GM21367 (cell line): ENCODE results near the gene TBC1D7.
"Not testable (repeated sequence)": the region's sequence is repeated elsewhere in the genome, so short reads cannot be mapped to it uniquely, and the experiment has no call there.

Experiments
- ATAC-seq: cut with Tn5 transposase; IDR thresholded peaks from one replicate; pipeline ENCODE4 v1.9.1; 2021; ENCODE audit not compliant: unreplicated experiment

The TBC1D7 gene

DNA sequence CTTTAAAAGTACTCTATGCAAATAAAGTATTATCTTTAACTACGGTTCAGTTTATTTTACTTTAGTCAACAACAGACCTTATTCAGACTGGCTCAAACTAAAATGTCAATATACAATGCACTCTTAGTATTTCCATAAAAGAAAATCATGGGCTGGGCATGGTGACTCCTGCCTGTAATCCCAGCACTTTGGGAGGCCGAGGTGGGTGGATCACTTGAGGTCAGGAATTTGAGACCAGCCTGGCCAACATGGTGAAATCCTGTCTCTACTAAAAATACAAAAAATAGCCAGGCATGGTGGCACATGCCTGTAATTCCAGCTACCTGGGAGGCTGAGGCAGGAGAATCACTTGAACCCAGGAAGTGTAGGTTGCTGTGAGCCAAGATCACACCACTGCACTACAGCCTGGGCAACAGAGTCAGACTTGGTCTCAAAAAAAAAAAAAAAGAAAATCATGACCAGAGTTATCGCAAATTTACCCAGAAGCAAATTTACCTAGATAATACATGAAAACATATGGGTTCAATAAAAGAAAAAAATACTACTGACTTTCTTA lies 2.2 kb downstream of the TBC1D7 start:
- not testable (repeated sequence) for ATAC-seq

GRCh38 chr6:13319891-13320564 lies 8.3 kb downstream of the TBC1D7 start:
- no peak for ATAC-seq

DNA sequence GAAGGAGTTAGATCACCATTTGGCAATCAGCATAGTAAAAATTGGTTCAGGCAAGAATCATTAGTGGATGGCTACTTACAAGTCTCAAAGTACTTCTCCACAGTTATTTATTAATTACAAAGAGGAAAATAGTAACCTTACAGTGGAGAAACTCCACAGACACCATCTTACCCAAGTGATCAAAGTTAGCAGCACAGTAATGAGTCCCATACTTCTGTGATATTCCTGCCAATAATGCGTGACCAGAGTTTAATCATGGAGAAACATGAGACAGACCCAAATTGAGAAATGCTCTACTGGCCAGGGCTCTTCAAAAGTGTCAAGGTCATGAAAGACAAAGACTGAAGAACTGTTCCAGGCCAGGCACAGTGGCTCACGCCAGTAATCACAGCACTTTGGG lies 9.5 kb downstream of the TBC1D7 start:
- ATAC-seq, result no peak

DNA sequence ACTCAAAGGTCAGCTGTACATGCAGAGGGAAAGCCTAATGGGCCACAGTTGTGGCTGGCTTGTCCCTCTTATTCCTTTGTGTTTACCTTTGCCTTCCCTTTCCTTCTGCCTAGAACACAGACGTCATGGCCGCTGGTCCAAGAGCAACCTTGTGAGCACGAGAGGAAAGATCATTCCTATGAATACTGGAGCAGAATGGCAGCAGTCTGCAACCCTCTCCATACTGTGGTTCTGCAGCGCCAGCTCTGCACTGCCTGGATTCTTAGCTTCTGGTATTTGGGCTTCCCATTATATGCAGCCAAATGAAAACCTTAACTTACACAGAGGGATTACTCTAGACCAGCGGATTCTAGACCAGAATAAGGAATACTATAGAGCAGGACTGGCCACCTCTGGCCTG lies 12.4 kb downstream of the TBC1D7 start:
- ATAC-seq, result no peak

- no peak for ATAC-seq
Observed at GRCh38 chr6:13314806-13315205, 13.5 kb downstream of the TBC1D7 start.

DNA sequence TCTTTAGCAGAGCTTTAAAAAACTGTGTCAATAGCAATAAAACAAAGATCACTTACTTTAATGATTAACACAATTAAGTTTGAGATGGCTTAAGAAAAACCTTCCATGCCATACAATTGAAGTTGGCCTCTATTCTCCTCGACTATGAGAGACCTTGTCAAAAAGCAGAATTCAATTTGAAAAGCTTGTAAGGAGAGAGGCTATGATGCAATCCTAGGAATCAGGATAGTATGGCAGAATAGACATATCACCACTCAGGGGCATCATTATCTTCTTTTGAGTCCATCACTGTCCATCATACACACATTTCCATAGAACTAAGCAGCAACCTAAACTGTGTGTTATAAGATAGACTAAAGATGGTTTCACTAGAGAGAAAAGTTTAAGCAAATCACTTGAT lies 17.2 kb downstream of the TBC1D7 start:
- no peak for ATAC-seq

- ATAC-seq, result no peak
Observed at GRCh38 chr6:13308332-13308731, 20.0 kb downstream of the TBC1D7 start.

DNA sequence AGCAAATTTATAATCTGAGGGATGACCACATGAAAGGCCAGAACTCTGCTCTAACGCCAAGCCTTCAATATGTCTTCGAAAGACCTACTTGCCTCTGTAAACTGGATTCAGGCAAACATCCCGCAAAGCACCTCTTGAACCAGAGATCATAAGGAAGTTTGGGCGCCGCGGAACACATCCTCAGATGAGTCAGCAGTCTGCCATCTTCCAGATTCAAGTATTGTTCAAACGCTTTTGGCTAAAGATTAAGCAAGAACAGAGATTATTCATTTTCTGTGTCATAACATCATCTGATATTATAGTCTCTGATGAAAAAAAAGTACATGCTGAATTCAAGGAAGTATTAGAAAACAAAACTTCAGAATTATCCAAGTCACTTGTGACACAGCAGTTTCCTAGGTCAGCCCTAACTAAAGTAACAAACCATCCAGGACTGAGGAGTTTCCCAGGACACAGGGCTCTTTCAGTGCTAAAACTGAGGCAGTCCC lies 20.8 kb downstream of the TBC1D7 start:
- no peak for ATAC-seq

- no peak for ATAC-seq
Observed at GRCh38 chr6:13305791-13306190, 22.5 kb downstream of the TBC1D7 start.

- ATAC-seq, result no peak
Observed at GRCh38 chr6:13305288-13305687, 23.0 kb downstream of the TBC1D7 start.

DNA sequence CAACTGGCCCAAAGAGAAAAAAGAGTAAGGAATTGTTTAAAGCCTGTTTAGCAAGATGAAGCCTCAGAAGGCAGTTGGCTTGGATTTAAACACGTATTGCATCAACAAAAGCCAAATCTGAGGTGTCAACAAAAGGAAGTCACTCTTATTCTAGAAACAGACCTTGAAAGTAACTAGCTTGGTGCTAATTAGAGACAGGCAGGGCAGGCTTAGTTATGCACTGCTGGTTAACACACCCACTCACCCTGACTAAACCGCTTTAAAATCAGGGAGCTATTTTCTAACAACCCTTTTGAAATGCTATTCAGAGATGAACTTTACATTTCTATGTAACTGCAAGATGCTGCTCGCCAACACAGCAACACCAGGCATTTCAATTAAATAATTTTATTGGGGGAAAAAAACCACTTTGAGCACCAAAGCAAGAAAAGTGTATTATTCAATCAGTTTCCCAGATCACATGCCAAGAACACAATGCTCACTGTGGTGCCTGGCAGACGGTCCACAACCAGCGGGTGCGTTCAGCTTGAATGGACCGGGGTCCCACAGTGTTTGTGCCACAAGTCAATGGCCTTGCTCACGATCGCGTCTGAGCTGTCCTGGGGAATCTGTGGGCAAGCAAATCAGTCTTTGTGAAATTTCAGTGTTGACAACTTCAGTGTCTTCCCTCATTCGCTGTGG lies 23.6 kb downstream of the TBC1D7 start:
- no peak for ATAC-seq

GRCh38 chr6:13304101-13304500 lies 24.2 kb downstream of the TBC1D7 start:
- no peak for ATAC-seq

GRCh38 chr6:13303668-13304017 lies 24.7 kb downstream of the TBC1D7 start:
- ATAC-seq, result peak; percentile 50

DNA sequence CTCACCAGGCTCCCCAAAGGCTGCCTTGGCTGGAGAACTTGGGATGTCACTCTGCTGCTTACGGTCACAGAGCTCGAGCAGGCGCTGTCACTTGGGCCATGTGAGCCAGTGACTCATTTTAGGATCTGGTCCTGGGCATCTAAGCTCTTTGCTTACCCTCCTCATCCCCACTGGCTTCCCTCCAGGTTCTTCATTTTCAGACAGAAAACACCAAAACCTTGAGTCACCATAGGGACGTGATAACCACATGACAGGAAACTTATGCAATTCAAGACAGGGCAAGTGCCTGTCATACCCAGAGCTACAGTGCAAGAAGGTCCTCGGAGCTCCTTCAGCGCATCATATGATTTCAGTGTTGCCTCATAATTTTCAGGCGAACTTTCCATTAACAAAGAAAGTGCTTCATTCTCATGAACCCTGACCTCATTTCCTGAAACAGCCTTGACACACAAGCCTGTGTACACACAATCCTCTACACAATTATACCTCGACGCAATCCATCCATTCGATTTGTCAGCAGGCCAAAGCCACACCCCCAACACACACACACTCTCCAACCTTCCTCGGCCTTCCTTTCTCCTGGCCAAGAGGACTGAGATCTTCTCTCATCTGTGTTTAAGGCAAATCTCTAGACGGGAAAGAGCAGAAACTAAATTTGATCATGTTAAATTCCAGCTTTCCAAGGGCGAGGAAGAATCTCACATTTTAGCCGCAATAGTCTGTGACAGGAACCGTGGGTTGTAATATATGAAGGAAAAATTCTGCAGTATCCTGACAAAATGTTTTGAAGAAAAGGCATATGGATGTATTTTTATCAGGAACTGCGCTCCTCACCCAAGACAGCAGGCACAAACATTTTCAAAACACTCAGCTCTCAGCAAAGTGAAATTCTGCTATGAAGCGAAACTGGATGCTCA lies 25.3 kb downstream of the TBC1D7 start:
- ATAC-seq, result peak; percentile 64

DNA sequence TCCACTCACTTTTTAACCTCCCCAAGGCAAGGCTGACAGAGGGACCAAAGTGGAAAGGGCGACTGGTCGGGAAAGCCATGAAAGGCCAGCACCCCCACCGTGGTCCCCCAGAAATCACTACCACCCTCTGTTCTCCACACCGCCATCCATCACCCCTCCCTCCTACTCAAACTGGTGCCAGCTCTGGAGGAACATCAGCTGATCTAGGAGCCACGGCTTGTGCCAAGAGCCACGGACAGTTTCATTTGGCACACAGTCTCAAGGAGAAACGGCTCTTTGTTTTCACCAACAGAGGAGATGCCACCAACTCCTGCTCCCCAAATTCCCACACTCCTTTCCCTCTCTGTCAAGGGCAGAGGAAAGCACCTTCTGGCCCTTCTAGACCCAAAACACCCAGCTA lies 26.0 kb downstream of the TBC1D7 start:
- ATAC-seq, result no peak

GRCh38 chr6:13300643-13301590 lies 27.4 kb downstream of the TBC1D7 start:
- ATAC-seq, result no peak

- ATAC-seq, result no peak
Observed at GRCh38 chr6:13299918-13300317, 28.4 kb downstream of the TBC1D7 start.

- no peak for ATAC-seq
Observed at GRCh38 chr6:13299403-13299821, 28.9 kb downstream of the TBC1D7 start.

DNA sequence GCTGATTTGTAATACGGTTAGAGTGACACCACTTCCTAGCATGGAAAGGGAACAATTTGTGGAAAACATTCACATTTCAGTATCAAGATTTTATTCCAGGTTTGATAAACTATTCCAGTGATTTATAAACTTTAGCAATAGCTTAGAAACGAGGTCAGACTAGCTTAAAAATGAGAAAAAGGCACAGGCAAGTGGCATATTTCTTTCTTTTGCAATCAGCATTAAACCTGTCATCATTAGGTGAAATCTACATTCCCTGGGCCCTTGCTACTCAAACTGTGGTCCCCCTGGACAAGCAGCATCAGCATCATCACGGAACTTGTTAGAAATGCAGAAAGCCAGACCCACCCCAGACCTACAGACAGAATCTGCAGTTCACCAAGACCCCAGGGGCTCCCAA lies 29.9 kb downstream of the TBC1D7 start:
- no peak for ATAC-seq

GRCh38 chr6:13297391-13297790 lies 30.9 kb downstream of the TBC1D7 start:
- no peak for ATAC-seq
